PC-9 (cell line): ENCODE measurements around the gene KLRF1.

Source experiments
- CTCF ChIP-seq: fragments of 200-600 bp; sonication (generic); conservative IDR thresholded peaks from 2 replicates; pipeline ENCODE4 v1.6.1; 2017; ENCODE audit warnings: mixed run types, antibody characterized with exemption, mild to moderate bottlenecking, moderate library complexity
- EZH2 ChIP-seq: fragments of 200-600 bp; sonication (generic); IDR thresholded peaks from 2 replicates; pipeline ENCODE4 v1.8.0; 2017; ENCODE audit warnings: antibody characterized with exemption, low read depth

- TF ChIP-seq CTCF (no peak), EZH2 (no peak)
Measured at GRCh38 chr12:9829982-9830381, 2.7 kb downstream of the KLRF1 start.
